ENCODE results near the gene AAMDC. TPM values are rescaled to one million over a fixed set of nuclear protein-coding genes. Genes with fewer than 3 reads are reported as not detected.
"Not testable (repeated sequence)": the region's sequence is repeated elsewhere in the genome, so short reads cannot be mapped to it uniquely, and the experiment has no call there.

The AAMDC gene
- total RNA-seq, 2 experiments from 2014 or later, result 12.7 to 13.0 TPM

GRCh38 chr11:77823775-77824174 lies 2.8 kb downstream of the AAMDC start:
- H3K36me3 Mint-ChIP-seq (ENCODE audit: low read depth), result peaks cover 5% of the 10 kb centered on the region
- no peak overlapping the region for H3K4me3 Mint-ChIP-seq
- peaks cover 13% of the 10 kb centered on the region for H3K4me1 Mint-ChIP-seq (ENCODE audit: low read depth)
- ChIA-PET CTCF (interaction anchor here (1.4 kb wide), 1 partner anchor 176 kb away, joined by 3 read pairs; no protein-coding TSS in a partner anchor), POLR2A (no interaction called here)
- DNase-seq (no peak), ATAC-seq (no peak)
- no peaks in the 10 kb centered on the region for H3K9me3 Mint-ChIP-seq (ENCODE audit: insufficient read depth)
- no peak overlapping the region for H3K27ac Mint-ChIP-seq
- H3K27me3 Mint-ChIP-seq (ENCODE audit: low read depth), result no peaks in the 10 kb centered on the region

- no peak for DNase-seq
- H3K9me3 Mint-ChIP-seq (ENCODE audit: insufficient read depth), result no peaks in the 10 kb centered on the region
- no peak overlapping the region for H3K27ac Mint-ChIP-seq
- ATAC-seq, result no peak
- ChIA-PET CTCF (no interaction called here), POLR2A (no interaction called here)
- H3K4me1 Mint-ChIP-seq (ENCODE audit: low read depth), result peaks cover 8% of the 10 kb centered on the region
- H3K36me3 Mint-ChIP-seq (ENCODE audit: low read depth), result peaks cover 2% of the 10 kb centered on the region
- no peaks in the 10 kb centered on the region for H3K27me3 Mint-ChIP-seq (ENCODE audit: low read depth)
- H3K4me3 Mint-ChIP-seq, result no peak overlapping the region
These were observed 8.0 kb downstream of the AAMDC start for GRCh38 chr11:77828926-77829325.

- peaks cover 2% of the 10 kb centered on the region for H3K36me3 Mint-ChIP-seq (ENCODE audit: low read depth)
- H3K4me3 Mint-ChIP-seq, result no peak overlapping the region
- POLR2A ChIA-PET, result no interaction called here
- peaks cover 8% of the 10 kb centered on the region for H3K4me1 Mint-ChIP-seq (ENCODE audit: low read depth)
- H3K9me3 Mint-ChIP-seq (ENCODE audit: insufficient read depth), result no peaks in the 10 kb centered on the region
- CTCF ChIA-PET, result no interaction called here
- no peak overlapping the region for H3K27ac Mint-ChIP-seq
- H3K27me3 Mint-ChIP-seq (ENCODE audit: low read depth), result no peaks in the 10 kb centered on the region
- ATAC-seq, result peak; percentile 42
- no peak for DNase-seq
These were observed 12.4 kb downstream of the AAMDC start for GRCh38 chr11:77833302-77833701.

- no peak overlapping the region for H3K4me3 Mint-ChIP-seq
- no peak overlapping the region for H3K27ac Mint-ChIP-seq
- H3K9me3 Mint-ChIP-seq (ENCODE audit: insufficient read depth), result peaks cover 5% of the 10 kb centered on the region
- ChIA-PET POLR2A (no interaction called here), CTCF (no interaction called here)
- H3K4me1 Mint-ChIP-seq (ENCODE audit: low read depth), result no peaks in the 10 kb centered on the region
- no peaks in the 10 kb centered on the region for H3K27me3 Mint-ChIP-seq (ENCODE audit: low read depth)
- no peak for ATAC-seq
- H3K36me3 Mint-ChIP-seq (ENCODE audit: low read depth), result peaks cover 27% of the 10 kb centered on the region
- no peak for DNase-seq
These were observed 21.6 kb downstream of the AAMDC start for GRCh38 chr11:77842441-77843121.

- CTCF ChIA-PET; H3K4me1 Mint-ChIP-seq (ENCODE audit: low read depth): not testable (repeated sequence)
These were observed 22.8 kb downstream of the AAMDC start for GRCh38 chr11:77843700-77844099.

GRCh38 chr11:77851503-77851902 lies 30.6 kb downstream of the AAMDC start:
- POLR2A ChIA-PET, result no interaction called here
- Mint-ChIP-seq H3K27ac (no peak overlapping the region), H3K9me3 (ENCODE audit: insufficient read depth) (no peaks in the 10 kb centered on the region), H3K4me1 (ENCODE audit: low read depth) (no peaks in the 10 kb centered on the region), H3K27me3 (ENCODE audit: low read depth) (no peaks in the 10 kb centered on the region), H3K36me3 (ENCODE audit: low read depth) (peaks cover 36% of the 10 kb centered on the region), H3K4me3 (no peak overlapping the region)
- CTCF ChIA-PET, result no interaction called here
- ATAC-seq, result no peak
- no peak for DNase-seq

More at GRCh38 chr11:77843700-77844099, 22.8 kb downstream of the AAMDC start:
- ATAC-seq; H3K9me3 Mint-ChIP-seq (ENCODE audit: insufficient read depth); H3K27me3 Mint-ChIP-seq (ENCODE audit: low read depth); H3K4me3 Mint-ChIP-seq; DNase-seq; H3K27ac Mint-ChIP-seq; POLR2A ChIA-PET: not testable (repeated sequence)
- peaks cover 27% of the 10 kb centered on the region for H3K36me3 Mint-ChIP-seq (ENCODE audit: low read depth)

- POLR2A ChIA-PET, result no interaction called here
- Mint-ChIP-seq H3K27ac (no peak overlapping the region), H3K9me3 (ENCODE audit: insufficient read depth) (no peaks in the 10 kb centered on the region), H3K4me3 (no peak overlapping the region), H3K36me3 (ENCODE audit: low read depth) (peaks cover 27% of the 10 kb centered on the region), H3K27me3 (ENCODE audit: low read depth) (no peaks in the 10 kb centered on the region), H3K4me1 (ENCODE audit: low read depth) (no peaks in the 10 kb centered on the region)
- ATAC-seq (no peak), DNase-seq (no peak)
- CTCF ChIA-PET, result no interaction called here
These were observed 33.9 kb downstream of the AAMDC start for GRCh38 chr11:77854838-77855237.

- H3K27ac Mint-ChIP-seq; ATAC-seq; H3K4me1 Mint-ChIP-seq (ENCODE audit: low read depth); H3K9me3 Mint-ChIP-seq (ENCODE audit: insufficient read depth); H3K27me3 Mint-ChIP-seq (ENCODE audit: low read depth); POLR2A ChIA-PET; CTCF ChIA-PET; DNase-seq; H3K4me3 Mint-ChIP-seq: not testable (repeated sequence)
- peaks cover 24% of the 10 kb centered on the region for H3K36me3 Mint-ChIP-seq (ENCODE audit: low read depth)
These were observed 37.0 kb downstream of the AAMDC start for GRCh38 chr11:77857906-77858457.

- CTCF ChIA-PET; H3K36me3 Mint-ChIP-seq (ENCODE audit: low read depth); DNase-seq; H3K9me3 Mint-ChIP-seq (ENCODE audit: insufficient read depth); H3K4me3 Mint-ChIP-seq; H3K27me3 Mint-ChIP-seq (ENCODE audit: low read depth); H3K27ac Mint-ChIP-seq; ATAC-seq; POLR2A ChIA-PET; H3K4me1 Mint-ChIP-seq (ENCODE audit: low read depth): not testable (repeated sequence)
These were observed 40.5 kb downstream of the AAMDC start for GRCh38 chr11:77861444-77861843.

- Mint-ChIP-seq H3K9me3 (ENCODE audit: insufficient read depth) (no peaks in the 10 kb centered on the region), H3K4me1 (ENCODE audit: low read depth) (no peaks in the 10 kb centered on the region), H3K36me3 (ENCODE audit: low read depth) (peaks cover 10% of the 10 kb centered on the region), H3K4me3 (no peak overlapping the region), H3K27me3 (ENCODE audit: low read depth) (no peaks in the 10 kb centered on the region), H3K27ac (no peak overlapping the region)
- no peak for DNase-seq
- no peak for ATAC-seq
- POLR2A ChIA-PET, result no interaction called here
- CTCF ChIA-PET, result no interaction called here
These were observed 44.9 kb downstream of the AAMDC start for GRCh38 chr11:77865805-77866204.

GRCh38 chr11:77866336-77866735 lies 45.4 kb downstream of the AAMDC start:
- Mint-ChIP-seq H3K9me3 (ENCODE audit: insufficient read depth) (no peaks in the 10 kb centered on the region), H3K4me3 (no peak overlapping the region), H3K27me3 (ENCODE audit: low read depth) (no peaks in the 10 kb centered on the region), H3K4me1 (ENCODE audit: low read depth) (no peaks in the 10 kb centered on the region), H3K27ac (no peak overlapping the region), H3K36me3 (ENCODE audit: low read depth) (peaks cover 10% of the 10 kb centered on the region)
- POLR2A ChIA-PET, result no interaction called here
- ATAC-seq (no peak), DNase-seq (no peak)
- CTCF ChIA-PET, result no interaction called here

- H3K4me1 Mint-ChIP-seq (ENCODE audit: low read depth), result no peaks in the 10 kb centered on the region
- POLR2A ChIA-PET, result no interaction called here
- DNase-seq (no peak), ATAC-seq (no peak)
- no peaks in the 10 kb centered on the region for H3K27me3 Mint-ChIP-seq (ENCODE audit: low read depth)
- no peak overlapping the region for H3K27ac Mint-ChIP-seq
- H3K36me3 Mint-ChIP-seq (ENCODE audit: low read depth), result peaks cover 13% of the 10 kb centered on the region
- CTCF ChIA-PET, result no interaction called here
- no peaks in the 10 kb centered on the region for H3K9me3 Mint-ChIP-seq (ENCODE audit: insufficient read depth)
- no peak overlapping the region for H3K4me3 Mint-ChIP-seq
These were observed 47.8 kb downstream of the AAMDC start for GRCh38 chr11:77868744-77869143.

GRCh38 chr11:77871855-77872254 lies 50.9 kb downstream of the AAMDC start:
- Mint-ChIP-seq H3K4me3 (no peak overlapping the region), H3K27ac (no peak overlapping the region), H3K4me1 (ENCODE audit: low read depth) (no peaks in the 10 kb centered on the region), H3K9me3 (ENCODE audit: insufficient read depth) (no peaks in the 10 kb centered on the region), H3K36me3 (ENCODE audit: low read depth) (peaks cover 15% of the 10 kb centered on the region), H3K27me3 (ENCODE audit: low read depth) (no peaks in the 10 kb centered on the region)
- POLR2A ChIA-PET, result no interaction called here
- CTCF ChIA-PET, result no interaction called here
- DNase-seq (no peak), ATAC-seq (no peak)

All from activated CD8-positive, alpha-beta T cell treated with anti-CD3 and anti-CD28 coated beads, Interleukin-2, amount 10 ng/mL, durations not matched to agents 7 days and 5 days (primary cell).